Daoy (cell line): ENCODE data around the gene DSTN. TPM values are rescaled to one million over a fixed set of nuclear protein-coding genes. Genes with fewer than 3 reads are reported as not detected.

Experiments used
- DNase-seq: peaks from one replicate; pipeline ENCODE4 v3.0.0-alpha.2; 2015; ENCODE audit warnings: low read depth
- total RNA-seq: library from RNA; depleted of rRNA; stranded (reverse); fragments of >200 nt; shearing (Covaris generic); gene quantifications from 2 replicates; pipeline ENCODE4 v1.2.3, GENCODE V29; 2014

Gene DSTN
- total RNA-seq, 1 experiment from 2014 or later, result 222 TPM

- no peak for DNase-seq
Observed at GRCh38 chr20:17580895-17581294, 11.0 kb downstream of the DSTN start.

DNA sequence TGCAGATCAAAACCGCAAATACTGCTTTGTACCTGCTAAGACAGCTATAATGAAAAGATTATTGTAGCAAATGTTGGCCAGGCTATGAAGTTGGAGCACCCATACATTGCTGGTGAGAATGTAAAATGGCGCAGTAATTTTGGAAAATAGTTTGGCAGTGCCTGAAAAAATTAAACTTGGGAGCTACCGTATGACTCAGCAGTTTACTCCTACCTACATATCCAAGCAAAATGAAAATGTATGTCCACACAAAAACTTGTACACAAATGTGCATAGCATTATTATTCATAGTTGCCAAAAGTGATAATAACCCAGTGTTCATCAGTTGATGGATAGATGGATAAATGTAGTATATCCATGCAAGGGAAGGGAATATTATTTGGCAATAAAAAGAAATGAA is 13.3 kb downstream of the DSTN start:
- no peak for DNase-seq

- DNase-seq, result no peak
Observed at GRCh38 chr20:17584689-17585088, 14.8 kb downstream of the DSTN start.

- DNase-seq, result no peak
Observed at GRCh38 chr20:17586250-17586649, 16.4 kb downstream of the DSTN start.

GRCh38 chr20:17587148-17587547 is 17.3 kb downstream of the DSTN start:
- no peak for DNase-seq

DNA sequence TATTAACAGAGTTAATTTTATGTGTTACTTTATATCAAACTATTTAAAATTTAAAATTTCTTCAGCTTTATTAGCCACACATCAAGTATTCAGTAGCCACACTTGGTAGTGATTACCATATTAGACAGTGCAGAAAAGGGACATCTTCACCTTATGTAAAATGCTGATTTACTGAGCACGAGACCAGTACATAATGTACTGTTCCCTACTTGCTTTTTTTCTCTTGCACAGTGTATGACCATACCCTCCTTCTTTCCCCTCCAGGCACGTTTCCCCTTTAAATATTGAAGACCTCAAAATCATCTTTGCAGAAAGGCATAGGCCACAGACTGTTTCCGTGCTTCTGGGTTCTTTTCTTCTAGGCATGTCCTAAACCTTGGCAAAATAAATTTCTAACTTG is 17.9 kb downstream of the DSTN start:
- DNase-seq, result no peak

- DNase-seq, result no peak
Observed at GRCh38 chr20:17589161-17589834, 19.4 kb downstream of the DSTN start.

DNA sequence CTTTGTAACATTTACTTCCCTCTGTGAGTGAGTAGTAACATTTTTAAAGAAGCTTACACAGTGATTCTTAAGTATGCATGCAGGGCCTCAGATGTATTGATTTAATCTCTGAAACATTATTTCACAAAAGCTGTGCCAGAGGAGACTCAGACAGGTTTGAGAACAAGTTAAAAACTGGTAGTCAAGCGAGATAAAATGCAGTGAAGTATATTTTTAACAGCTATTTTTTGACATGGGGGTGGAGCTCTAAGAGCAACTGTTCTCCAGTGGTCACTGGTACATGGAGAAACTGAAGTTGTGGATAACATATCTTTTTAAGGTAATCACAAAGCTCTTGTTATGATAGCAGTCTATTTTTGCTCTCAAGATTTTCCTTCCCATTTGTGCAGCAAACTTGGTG is 20.4 kb downstream of the DSTN start:
- DNase-seq, result no peak

DNA sequence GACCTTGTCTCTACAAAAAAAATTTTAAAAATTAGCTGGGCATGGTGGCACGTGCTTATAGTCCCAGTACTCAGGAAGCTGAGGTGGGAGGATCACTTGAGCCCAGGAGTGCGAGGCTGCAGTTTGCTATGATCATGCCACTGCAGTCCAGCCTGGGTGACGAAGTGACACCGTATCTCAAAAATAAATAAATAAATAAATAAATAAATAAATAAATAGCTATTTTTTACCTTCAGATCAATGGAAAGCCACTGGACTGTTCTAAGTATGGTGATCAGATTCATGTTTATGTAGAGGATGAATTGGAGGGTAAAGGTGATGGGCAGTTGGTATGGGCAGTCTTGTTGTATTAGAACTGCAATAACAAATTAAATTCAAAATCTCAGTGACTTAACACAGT is 24.0 kb downstream of the DSTN start:
- DNase-seq, result no peak

DNA sequence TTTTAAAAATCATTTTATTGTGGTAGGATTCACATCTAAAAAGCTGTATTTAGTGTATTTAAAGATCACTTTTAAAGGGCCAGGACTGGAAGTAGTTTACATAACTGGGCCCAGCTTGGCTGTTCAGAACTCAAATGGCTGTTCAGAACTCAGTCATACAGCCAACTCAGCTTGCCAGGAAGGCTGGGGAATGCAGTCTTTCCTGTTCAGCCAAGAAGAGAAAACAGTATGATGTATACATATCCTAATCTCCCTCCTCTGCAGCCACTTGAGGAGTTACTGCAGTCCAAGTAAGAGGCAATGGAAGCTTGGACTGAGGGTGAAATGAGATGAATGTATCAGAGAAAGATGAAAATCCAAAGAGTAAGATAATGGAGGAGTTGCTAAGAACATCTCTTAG is 24.6 kb downstream of the DSTN start:
- no peak for DNase-seq

DNA sequence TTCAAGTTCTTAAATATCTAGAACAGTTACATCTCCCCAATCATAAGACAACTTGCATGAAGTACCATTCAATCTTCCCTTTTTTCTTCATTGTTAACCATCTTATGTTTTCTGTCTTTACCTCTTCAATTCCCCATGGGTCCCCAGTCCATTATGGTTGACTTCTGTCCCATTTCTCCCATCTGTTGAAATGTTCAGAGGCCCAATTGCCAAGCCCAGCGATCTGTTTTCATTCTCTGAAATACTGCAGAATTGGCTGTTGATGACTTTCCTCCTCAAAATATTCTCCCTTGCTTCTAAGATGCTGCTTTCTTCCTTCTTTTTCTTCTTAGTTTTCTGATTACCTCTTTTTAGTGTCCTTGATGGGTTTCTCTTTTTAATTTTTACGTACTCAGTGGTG is 26.0 kb downstream of the DSTN start:
- DNase-seq, result no peak

DNA sequence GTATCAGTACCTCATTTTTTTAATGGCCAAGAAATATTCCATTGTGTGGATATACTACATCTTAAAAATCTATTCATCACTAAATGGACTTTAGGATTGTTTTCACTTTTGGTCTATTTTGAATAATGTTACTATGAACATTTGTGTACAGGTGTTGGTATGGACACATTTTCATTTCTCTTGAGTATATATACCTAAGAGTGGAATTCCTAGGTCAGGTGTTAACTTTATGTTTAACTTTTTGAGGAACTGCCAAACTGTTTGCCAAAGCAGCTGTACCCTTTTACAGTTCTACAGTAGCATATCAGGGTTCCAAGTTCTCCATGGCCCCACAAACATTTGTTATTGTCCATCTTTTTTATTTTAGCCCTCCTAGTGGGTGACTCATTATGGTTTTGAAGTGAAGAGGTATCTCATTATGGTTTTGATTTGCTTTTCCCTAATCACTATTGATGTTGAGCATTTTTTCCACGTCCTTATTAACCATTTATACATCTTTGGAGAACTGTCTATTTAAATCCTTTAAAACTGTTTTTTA is 28.2 kb downstream of the DSTN start:
- no peak for DNase-seq

- no peak for DNase-seq
Observed at GRCh38 chr20:17601957-17602356, 32.1 kb downstream of the DSTN start.

DNA sequence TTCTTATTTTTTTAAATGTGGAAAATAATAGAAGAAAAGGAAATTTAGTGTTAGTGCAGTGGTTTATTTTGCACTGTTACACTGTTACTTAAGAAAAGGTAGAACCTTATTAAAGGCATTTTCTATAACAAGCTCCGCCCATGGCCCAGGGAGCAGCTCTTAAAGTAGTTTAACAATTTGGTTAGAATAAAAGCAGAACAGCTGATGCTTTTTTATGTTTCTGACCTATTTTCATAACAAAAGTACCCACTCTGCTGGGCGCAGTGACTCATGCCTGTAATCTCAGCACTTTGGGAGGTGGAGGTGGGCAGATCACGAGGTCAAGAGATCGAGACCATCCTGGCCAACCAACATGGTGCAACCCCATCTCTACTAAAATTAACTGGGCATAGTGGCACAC is 32.6 kb downstream of the DSTN start:
- DNase-seq, result no peak

GRCh38 chr20:17605131-17605660 is 35.3 kb downstream of the DSTN start:
- DNase-seq, result no peak

DNA sequence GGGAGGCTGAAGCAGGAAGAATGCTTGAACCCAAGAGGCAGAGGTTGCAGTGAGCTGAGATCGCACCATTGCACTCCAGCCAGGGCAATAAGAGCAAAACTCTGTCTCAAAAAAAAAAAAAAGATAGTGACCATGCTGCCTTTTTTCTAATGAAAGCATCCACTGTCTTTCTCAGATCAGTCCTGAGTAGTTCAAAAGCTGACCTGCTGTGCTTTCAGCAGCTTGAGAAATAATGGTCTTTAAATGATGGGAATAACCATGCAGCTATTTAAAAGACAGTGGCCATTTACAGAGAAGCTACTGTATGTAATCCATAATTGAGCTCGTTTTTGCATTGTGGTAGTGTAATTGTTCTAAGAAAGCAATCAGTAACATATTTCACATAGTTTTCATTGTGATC is 36.1 kb downstream of the DSTN start:
- DNase-seq, result no peak

GRCh38 chr20:17608701-17609497 is 39.0 kb downstream of the DSTN start:
- DNase-seq, result no peak

DNA sequence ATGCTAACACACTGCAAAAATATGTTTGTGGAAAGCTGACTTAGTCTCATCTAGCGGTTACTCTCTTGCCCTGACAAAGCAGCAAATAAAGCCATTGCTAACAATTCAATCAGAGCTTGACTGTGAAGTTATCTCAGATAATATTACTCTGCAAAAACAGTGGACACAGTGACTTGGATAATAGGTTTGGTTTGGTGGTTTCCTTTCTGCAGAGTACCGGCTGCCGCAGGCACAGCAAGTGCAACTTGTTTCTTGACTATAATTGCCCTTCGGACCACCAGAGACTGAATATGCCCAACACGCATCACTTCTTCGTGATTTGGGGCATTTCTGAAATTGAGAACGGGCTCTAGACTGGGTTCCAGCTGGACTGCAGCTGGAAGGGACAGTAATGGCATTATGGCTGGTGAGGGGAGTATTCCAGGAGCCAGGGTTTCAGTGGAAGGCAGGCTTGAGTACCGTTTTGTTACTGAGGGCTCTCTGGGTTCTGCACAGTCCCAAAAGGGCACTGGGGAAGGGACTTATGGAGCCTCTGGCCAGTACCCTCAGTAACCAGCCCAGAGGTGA is 40.0 kb downstream of the DSTN start:
- DNase-seq, result no peak

GRCh38 chr20:17610566-17611289 is 40.9 kb downstream of the DSTN start:
- DNase-seq, result no peak

- no peak for DNase-seq
Observed at GRCh38 chr20:17611290-17611539, 41.3 kb downstream of the DSTN start.

GRCh38 chr20:17611540-17612286 is 41.8 kb downstream of the DSTN start:
- peak; percentile 32 for DNase-seq
